GM19372 (cell line): ENCODE data around the gene LRMDA.

Experiments
- ATAC-seq: cut with Tn5 transposase; IDR thresholded peaks from one replicate; pipeline ENCODE4 v1.9.1; 2021; ENCODE audit warnings: mild to moderate bottlenecking, low read depth, moderate library complexity; ENCODE audit not compliant: unreplicated experiment

LRMDA gene

GRCh38 chr10:75623310-75624093, 192.1 kb downstream of the LRMDA start:
- ATAC-seq: no peak

GRCh38 chr10:75624638-75625037, 193.2 kb downstream of the LRMDA start:
- ATAC-seq: no peak

GRCh38 chr10:75630746-75631145, 199.3 kb downstream of the LRMDA start:
- no peak for ATAC-seq

GRCh38 chr10:75632805-75633462, 201.5 kb downstream of the LRMDA start:
- no peak for ATAC-seq

GRCh38 chr10:75633568-75633967, 202.1 kb downstream of the LRMDA start:
- ATAC-seq: no peak

GRCh38 chr10:75634947-75635346, 203.5 kb downstream of the LRMDA start:
- no peak for ATAC-seq

GRCh38 chr10:75638752-75639151, 207.3 kb downstream of the LRMDA start:
- no peak for ATAC-seq

- ATAC-seq: no peak
These were observed 208.3 kb downstream of the LRMDA start for GRCh38 chr10:75639736-75640135.

- no peak for ATAC-seq
These were observed 209.0 kb downstream of the LRMDA start for GRCh38 chr10:75640381-75640780.

GRCh38 chr10:75640803-75641202, 209.4 kb downstream of the LRMDA start:
- no peak for ATAC-seq

- ATAC-seq: no peak
These were observed 212.0 kb downstream of the LRMDA start for GRCh38 chr10:75643405-75643804.

GRCh38 chr10:75643944-75644692, 212.7 kb downstream of the LRMDA start:
- ATAC-seq: no peak

GRCh38 chr10:75645704-75646103, 214.3 kb downstream of the LRMDA start:
- ATAC-seq: no peak

GRCh38 chr10:75646218-75646915, 214.9 kb downstream of the LRMDA start:
- ATAC-seq: no peak

GRCh38 chr10:75646916-75647315, 215.5 kb downstream of the LRMDA start:
- ATAC-seq: no peak

GRCh38 chr10:75647675-75648074, 216.3 kb downstream of the LRMDA start:
- ATAC-seq: no peak

GRCh38 chr10:75648351-75648750, 216.9 kb downstream of the LRMDA start:
- no peak for ATAC-seq

- no peak for ATAC-seq
These were observed 217.4 kb downstream of the LRMDA start for GRCh38 chr10:75648854-75649253.

- ATAC-seq: no peak
These were observed 218.0 kb downstream of the LRMDA start for GRCh38 chr10:75649466-75649865.

- ATAC-seq: no peak
These were observed 219.2 kb downstream of the LRMDA start for GRCh38 chr10:75650648-75651047.

- no peak for ATAC-seq
These were observed 220.0 kb downstream of the LRMDA start for GRCh38 chr10:75651417-75651816.
